ENCODE results near the gene SEPTIN1. TPM values are rescaled to one million over a fixed set of nuclear protein-coding genes. Genes with fewer than 3 reads are reported as not detected.

SEPTIN1 gene
- total RNA-seq, 1 donor from 2014 or later = 2.9 TPM

- TF ChIP-seq, protein P1, sequence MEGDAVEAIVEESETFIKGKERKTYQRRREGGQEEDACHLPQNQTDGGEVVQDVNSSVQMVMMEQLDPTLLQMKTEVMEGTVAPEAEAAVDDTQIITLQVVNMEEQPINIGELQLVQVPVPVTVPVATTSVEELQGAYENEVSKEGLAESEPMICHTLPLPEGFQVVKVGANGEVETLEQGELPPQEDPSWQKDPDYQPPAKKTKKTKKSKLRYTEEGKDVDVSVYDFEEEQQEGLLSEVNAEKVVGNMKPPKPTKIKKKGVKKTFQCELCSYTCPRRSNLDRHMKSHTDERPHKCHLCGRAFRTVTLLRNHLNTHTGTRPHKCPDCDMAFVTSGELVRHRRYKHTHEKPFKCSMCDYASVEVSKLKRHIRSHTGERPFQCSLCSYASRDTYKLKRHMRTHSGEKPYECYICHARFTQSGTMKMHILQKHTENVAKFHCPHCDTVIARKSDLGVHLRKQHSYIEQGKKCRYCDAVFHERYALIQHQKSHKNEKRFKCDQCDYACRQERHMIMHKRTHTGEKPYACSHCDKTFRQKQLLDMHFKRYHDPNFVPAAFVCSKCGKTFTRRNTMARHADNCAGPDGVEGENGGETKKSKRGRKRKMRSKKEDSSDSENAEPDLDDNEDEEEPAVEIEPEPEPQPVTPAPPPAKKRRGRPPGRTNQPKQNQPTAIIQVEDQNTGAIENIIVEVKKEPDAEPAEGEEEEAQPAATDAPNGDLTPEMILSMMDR (IDR thresholded peaks at IDR 0.05; ENCODE audit: partially characterized antibody, unreplicated experiment) = no peak
- H3K27ac Mint-ChIP-seq (ENCODE audit: unreplicated experiment) = peak overlapping the region; percentile 20
- DNase-seq = no peak
- H3K4me1 Mint-ChIP-seq (ENCODE audit: low read depth, unreplicated experiment) = peaks cover 3% of the 10 kb centered on the region
- peak overlapping the region; percentile 33 for H3K4me3 Mint-ChIP-seq (ENCODE audit: unreplicated experiment)
- H3K9me3 Mint-ChIP-seq (ENCODE audit: unreplicated experiment) = peaks cover 9% of the 10 kb centered on the region
- H3K27me3 Mint-ChIP-seq (ENCODE audit: unreplicated experiment) = peaks cover 14% of the 10 kb centered on the region
- no peaks in the 10 kb centered on the region for H3K36me3 Mint-ChIP-seq (ENCODE audit: unreplicated experiment)
Measured at GRCh38 chr16:30416624-30417528, 34.5 kb upstream of the SEPTIN1 start.

DNA sequence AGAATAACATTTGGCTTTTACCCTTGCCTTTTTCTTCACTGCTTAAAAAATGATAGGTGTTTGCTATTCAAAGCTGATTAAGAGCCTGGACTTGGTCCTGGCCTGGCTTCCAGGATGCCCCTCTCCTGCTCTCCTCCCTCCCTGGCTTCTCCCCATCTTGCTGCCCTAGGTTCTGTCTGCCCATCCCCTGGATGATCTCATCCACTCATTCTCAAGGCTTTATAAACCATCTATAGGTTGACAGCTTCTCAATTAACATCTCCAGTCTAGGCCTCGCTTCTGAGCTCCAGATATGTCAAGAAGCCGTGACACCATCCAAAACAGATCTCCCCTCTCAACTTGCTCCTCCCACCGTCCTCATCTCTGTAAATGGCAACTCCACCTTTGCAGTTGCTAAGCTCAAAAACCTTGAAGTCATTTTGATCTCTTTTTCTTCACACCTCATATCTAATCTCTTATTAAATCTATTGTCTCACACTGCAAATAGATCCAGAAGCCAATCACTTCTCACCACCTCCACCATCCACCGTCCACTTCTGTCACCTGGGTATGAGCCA lies 33.8 kb upstream of the SEPTIN1 start:
- H3K36me3 Mint-ChIP-seq (ENCODE audit: unreplicated experiment) = no peaks in the 10 kb centered on the region
- TF ChIP-seq, protein P1 (IDR thresholded peaks at IDR 0.05; ENCODE audit: partially characterized antibody, unreplicated experiment) = no peak
- peaks cover 9% of the 10 kb centered on the region for H3K9me3 Mint-ChIP-seq (ENCODE audit: unreplicated experiment)
- no peak overlapping the region for H3K27ac Mint-ChIP-seq (ENCODE audit: unreplicated experiment)
- H3K4me1 Mint-ChIP-seq (ENCODE audit: low read depth, unreplicated experiment) = peaks cover 3% of the 10 kb centered on the region
- H3K4me3 Mint-ChIP-seq (ENCODE audit: unreplicated experiment) = peak overlapping the region; percentile 2
- no peak for DNase-seq
- peaks cover 14% of the 10 kb centered on the region for H3K27me3 Mint-ChIP-seq (ENCODE audit: unreplicated experiment)

DNA sequence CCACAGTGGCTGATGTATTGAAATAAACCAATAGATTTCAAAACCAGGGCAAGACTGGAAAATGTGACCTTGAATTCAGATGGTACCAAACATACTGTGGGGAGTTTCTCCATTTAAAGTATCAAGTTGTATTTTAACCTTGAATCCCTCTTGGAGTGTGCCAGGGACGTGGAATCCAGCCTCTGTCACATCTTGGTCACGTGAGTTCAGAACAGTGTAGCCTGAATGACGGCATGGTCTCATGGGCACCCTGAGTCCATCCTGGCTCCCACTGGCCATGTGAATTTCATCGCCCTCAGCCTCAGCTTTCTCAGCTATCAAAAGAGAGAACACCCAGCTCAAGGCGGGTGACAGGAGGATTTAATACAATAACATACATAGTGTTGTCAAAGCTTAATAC lies 31.8 kb upstream of the SEPTIN1 start:
- no peak for DNase-seq
- Mint-ChIP-seq H3K9me3 (ENCODE audit: unreplicated experiment) (peaks cover 13% of the 10 kb centered on the region), H3K4me3 (ENCODE audit: unreplicated experiment) (no peak overlapping the region), H3K27me3 (ENCODE audit: unreplicated experiment) (peaks cover 9% of the 10 kb centered on the region), H3K27ac (ENCODE audit: unreplicated experiment) (no peak overlapping the region), H3K36me3 (ENCODE audit: unreplicated experiment) (no peaks in the 10 kb centered on the region), H3K4me1 (ENCODE audit: low read depth, unreplicated experiment) (peaks cover 3% of the 10 kb centered on the region)
- TF ChIP-seq, protein P1 (IDR thresholded peaks at IDR 0.05; ENCODE audit: partially characterized antibody, unreplicated experiment) = no peak

- H3K4me3 Mint-ChIP-seq (ENCODE audit: unreplicated experiment) = no peak overlapping the region
- peaks cover 3% of the 10 kb centered on the region for H3K4me1 Mint-ChIP-seq (ENCODE audit: low read depth, unreplicated experiment)
- H3K27me3 Mint-ChIP-seq (ENCODE audit: unreplicated experiment) = peaks cover 4% of the 10 kb centered on the region
Measured at GRCh38 chr16:30413112-30413806, 30.9 kb upstream of the SEPTIN1 start.

More at GRCh38 chr16:30413112-30413806, 30.9 kb upstream of the SEPTIN1 start:
- Mint-ChIP-seq H3K36me3 (ENCODE audit: unreplicated experiment) (no peaks in the 10 kb centered on the region), H3K27ac (ENCODE audit: unreplicated experiment) (no peak overlapping the region), H3K9me3 (ENCODE audit: unreplicated experiment) (peaks cover 8% of the 10 kb centered on the region)
- TF ChIP-seq, protein P1 (IDR thresholded peaks at IDR 0.05; ENCODE audit: partially characterized antibody, unreplicated experiment) = no peak
- no peak for DNase-seq

Measured in glutamatergic neuron (in vitro differentiated cells).